NCI-H446 treated with DMSO at 0.1 percent for 48 hours (cell line): ENCODE results near the gene F2.

Experiments used
- DNase-seq: peaks from one replicate; lab custom pipeline; 2025; lab: John Stamatoyannopoulos, UW

The F2 gene

GRCh38 chr11:46743693-46744339 is 24.8 kb downstream of the F2 start:
- no peak for DNase-seq

DNA sequence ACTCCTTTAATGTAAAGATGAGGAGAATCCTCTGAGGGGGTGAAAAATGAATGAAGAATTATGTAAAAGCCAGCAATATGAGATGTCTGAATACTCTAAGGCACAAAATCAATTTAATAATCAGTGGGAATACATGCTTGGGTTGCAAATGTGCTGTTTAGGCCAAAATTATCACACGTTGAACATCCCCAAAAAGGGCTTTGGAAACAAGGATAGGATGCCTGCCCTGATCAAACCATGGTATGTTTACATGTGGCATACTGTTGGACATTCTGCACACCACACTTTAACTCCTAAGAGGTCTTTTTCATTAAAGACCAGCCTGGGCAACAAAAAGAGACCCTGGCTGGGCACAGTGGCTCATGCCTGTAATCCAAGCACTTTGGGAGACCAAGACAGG is 26.3 kb downstream of the F2 start:
- no peak for DNase-seq

GRCh38 chr11:46745995-46746394 is 27.0 kb downstream of the F2 start:
- DNase-seq = no peak

DNA sequence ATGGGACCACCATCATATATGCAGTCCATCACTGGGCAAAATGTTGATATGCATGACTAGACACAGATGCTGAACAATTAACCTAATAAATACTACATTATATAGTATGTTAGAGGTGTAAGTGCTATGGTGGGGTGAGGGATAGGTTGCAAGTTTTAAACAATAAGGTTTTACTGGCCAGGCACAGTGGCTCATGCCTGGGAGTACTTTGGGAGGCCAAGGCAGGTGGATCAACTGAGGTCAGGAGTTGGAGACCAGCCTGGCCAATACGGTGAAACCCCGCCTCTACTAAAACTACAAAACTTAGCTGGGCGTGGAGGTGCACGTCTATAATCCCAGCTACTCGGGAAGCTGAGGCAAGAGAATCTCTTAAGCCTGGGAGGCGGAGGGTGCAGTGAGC is 28.1 kb downstream of the F2 start:
- no peak for DNase-seq

DNA sequence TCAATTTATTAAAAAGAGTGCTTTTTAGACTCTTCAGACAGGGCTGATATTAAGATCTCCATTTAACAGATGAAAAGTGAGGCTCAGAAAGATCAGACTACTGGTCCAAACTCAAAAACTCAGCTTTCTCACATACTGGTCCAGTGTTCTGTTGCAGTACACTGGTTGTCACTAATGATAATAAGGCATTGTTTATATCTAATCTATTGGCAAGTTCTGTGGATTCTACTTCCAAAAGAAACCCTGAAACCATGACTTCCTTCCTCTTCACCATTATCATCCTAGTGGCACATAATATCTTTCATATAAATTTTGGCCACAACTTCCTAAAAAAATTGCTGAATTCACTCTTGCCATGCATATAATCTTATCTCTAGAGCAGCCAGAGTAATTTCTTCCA is 36.9 kb downstream of the F2 start:
- no peak for DNase-seq

DNA sequence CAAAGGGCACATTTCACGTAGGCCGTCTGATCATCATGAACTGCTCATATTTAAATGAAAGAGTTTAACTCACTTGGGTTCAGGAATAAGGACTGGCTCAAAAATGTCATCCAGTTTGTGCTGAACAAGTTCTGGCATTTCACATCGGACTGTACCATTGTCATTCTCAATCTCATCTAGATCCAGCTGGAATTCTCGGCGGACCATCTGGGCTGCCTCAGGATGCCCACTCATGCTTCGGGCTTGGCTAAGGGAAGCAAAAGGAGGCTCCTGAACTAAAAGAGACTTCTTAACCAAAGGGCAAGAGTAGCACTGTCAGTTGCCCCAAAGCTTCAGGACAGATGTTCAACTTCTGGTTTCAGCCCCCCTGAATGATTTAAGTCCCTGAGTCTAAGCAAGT is 40.2 kb downstream of the F2 start:
- DNase-seq = no peak

GRCh38 chr11:46760429-46761128 is 41.6 kb downstream of the F2 start:
- no peak for DNase-seq

DNA sequence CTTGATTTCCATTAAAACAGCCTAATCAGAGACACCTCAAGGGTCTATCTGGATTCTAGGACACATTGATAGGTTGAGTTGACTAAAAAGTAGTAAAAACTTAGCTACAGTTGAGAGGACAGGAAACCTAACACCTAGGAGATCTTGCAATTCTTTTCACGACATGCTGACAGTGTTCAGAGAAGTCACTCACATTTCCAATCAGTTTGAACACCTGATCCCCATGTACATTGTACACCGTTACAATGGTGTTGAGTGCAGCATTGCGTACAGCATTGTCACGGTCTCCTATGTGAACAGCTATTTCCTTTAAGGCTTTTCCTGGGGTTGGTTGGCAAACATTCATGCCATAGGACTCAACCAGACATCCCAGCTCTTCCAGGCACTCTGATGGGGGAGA is 42.8 kb downstream of the F2 start:
- no peak for DNase-seq

DNA sequence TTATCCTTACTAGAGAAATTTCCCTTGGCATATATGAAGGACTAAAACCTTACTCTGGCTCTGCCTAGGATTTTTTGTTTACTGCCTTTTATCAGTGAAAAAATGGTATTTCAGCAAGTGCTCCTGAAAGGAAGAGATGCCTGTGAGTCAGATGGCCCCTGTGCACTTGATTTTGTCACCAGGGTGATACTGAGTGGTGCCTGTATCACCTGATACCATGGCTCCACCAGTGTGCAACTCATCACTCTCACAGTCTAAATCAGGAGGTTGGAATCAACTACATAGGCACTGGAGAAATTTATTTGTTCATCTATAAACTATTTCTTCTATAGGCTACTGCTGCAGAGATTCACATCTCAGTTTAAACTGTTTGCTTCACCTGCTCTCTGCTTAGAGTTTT is 43.2 kb downstream of the F2 start:
- no peak for DNase-seq

DNA sequence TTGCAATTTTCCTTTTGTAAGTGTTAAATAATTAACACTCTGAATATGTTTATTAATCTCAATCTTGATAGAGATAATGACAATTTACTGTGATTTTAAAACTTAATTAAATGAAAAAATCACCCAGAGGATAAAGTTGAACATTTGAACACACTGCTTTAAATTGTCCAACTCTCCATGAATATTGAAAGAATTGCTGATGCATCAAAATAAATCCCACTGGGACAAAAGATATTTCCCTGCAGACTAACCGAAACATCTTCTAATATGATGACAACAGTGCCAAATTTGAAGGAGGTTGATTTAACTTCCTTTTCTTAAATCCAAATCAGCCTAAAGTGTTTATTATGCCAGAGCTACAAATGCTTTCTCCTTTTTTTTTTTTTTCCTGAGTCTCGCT is 47.6 kb downstream of the F2 start:
- DNase-seq = no peak

DNA sequence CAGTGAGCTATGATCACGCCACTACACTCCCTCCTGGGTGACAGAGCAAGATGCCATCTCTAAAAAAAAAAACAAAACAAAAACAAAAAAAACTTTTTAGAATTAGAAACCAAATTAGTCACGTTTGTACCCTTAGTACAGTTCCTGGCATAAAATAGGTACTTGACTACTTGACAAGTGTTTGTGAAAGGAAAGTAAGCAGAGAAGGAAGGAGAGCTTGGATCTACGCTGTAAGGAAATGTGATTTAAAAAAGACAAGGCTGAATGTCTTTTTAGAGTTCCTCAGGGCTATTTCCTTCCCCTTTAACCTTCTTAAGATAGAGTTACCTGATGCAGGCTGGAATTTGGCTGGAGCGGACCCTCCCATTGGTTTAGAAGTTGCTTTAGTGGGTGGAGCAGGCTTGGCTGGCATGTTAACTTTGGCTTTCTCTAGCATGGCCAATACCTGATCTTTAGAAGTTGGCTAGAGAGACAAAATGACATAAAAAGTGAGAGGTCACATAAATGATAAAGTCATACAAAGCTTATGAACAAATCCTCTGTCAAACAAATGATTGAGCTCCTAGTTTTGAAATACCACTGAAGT is 50.7 kb downstream of the F2 start:
- no peak for DNase-seq

- no peak for DNase-seq
These were observed 57.9 kb downstream of the F2 start for GRCh38 chr11:46776878-46777277.

- DNase-seq = no peak
These were observed 59.4 kb downstream of the F2 start for GRCh38 chr11:46778416-46778815.
